EL (cell line): ENCODE results near the gene LDB2.
"Not testable (repeated sequence)": the region's sequence is repeated elsewhere in the genome, so short reads cannot be mapped to it uniquely, and the experiment has no call there.

Experiments used
- DNase-seq: peaks from one replicate; pipeline ENCODE4 v3.0.0-alpha.2; 2016

The LDB2 gene

GRCh38 chr4:16530688-16531635 lies 367.5 kb downstream of the LDB2 start:
- DNase-seq, result peak; percentile 28

GRCh38 chr4:16524911-16525554 lies 373.4 kb downstream of the LDB2 start:
- DNase-seq, result no peak

GRCh38 chr4:16524406-16524805 lies 374.0 kb downstream of the LDB2 start:
- no peak for DNase-seq

- DNase-seq, result not testable (repeated sequence)
These were observed 374.9 kb downstream of the LDB2 start for GRCh38 chr4:16523526-16523925.

GRCh38 chr4:16521156-16521915 lies 377.1 kb downstream of the LDB2 start:
- DNase-seq, result no peak

- peak; percentile 62 for DNase-seq
These were observed 381.5 kb downstream of the LDB2 start for GRCh38 chr4:16516796-16517439.

- no peak for DNase-seq
These were observed 384.6 kb downstream of the LDB2 start for GRCh38 chr4:16513876-16514275.

- DNase-seq, result no peak
These were observed 389.5 kb downstream of the LDB2 start for GRCh38 chr4:16508968-16509367.

GRCh38 chr4:16505726-16506125 lies 392.7 kb downstream of the LDB2 start:
- DNase-seq, result peak; percentile 14

GRCh38 chr4:16505267-16505666 lies 393.2 kb downstream of the LDB2 start:
- no peak for DNase-seq

GRCh38 chr4:16503421-16504100 lies 394.9 kb downstream of the LDB2 start:
- DNase-seq, result no peak

GRCh38 chr4:16498978-16499377 lies 399.5 kb downstream of the LDB2 start:
- no peak for DNase-seq

- peak; percentile 62 for DNase-seq
These were observed 401.9 kb downstream of the LDB2 start for GRCh38 chr4:16496501-16496900.

- no peak for DNase-seq
These were observed 405.6 kb downstream of the LDB2 start for GRCh38 chr4:16492872-16493271.

- no peak for DNase-seq
These were observed 409.2 kb downstream of the LDB2 start for GRCh38 chr4:16489226-16489625.

- DNase-seq, result no peak
These were observed 410.4 kb downstream of the LDB2 start for GRCh38 chr4:16488084-16488483.

- no peak for DNase-seq
These were observed 413.7 kb downstream of the LDB2 start for GRCh38 chr4:16484711-16485110.

- no peak for DNase-seq
These were observed 414.9 kb downstream of the LDB2 start for GRCh38 chr4:16483540-16483939.

- DNase-seq, result no peak
These were observed 418.4 kb downstream of the LDB2 start for GRCh38 chr4:16480011-16480410.

GRCh38 chr4:16472537-16472936 lies 425.9 kb downstream of the LDB2 start:
- no peak for DNase-seq

GRCh38 chr4:16467061-16467460 lies 431.4 kb downstream of the LDB2 start:
- DNase-seq, result no peak

- DNase-seq, result no peak
These were observed 431.9 kb downstream of the LDB2 start for GRCh38 chr4:16466581-16466980.
